Measurements from ENCODE around the gene SH3BGR.

SH3BGR gene

DNA sequence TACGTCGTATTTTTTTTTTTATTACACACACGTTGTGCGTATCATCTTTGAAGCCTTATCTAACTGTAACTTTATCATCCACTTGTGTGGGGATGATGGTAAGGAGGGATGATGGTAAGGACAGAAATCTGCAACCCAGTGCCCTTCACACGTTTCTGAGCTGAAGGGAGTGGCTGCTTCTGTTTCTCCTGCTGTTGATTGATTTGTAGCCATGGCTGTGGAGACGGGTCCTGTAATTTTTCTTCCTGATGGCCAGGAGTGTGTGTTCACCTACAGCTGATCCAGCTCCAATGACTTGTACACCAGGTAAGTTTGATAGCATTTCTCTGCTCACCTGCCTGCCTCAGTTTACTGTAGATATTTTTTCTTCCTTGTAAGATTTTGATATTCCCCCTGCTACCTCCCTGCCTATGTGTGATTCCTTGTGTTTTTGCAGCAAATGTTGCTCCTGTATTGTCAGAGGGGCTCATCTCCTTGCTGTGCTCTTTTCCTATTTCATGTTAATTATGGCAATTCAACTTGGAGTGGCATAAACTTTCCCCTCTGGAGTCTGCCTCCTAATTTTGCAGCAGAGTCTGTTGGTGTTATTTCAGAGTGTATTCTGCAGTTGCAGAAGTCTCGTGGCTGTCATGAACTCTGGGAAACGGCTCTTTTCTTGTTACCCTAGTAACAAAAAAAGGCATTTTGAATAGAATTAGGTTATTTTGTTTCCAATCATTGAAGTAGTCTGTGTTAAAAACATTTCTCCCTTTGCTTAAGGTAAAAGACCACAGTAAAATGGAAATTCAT, 64.1 kb downstream of the SH3BGR start:
- no peak overlapping the region for H3K4me2 ChIP-seq (ENCODE audit: low read length)
- no peaks in the 10 kb centered on the region for H3K27me3 ChIP-seq (ENCODE audit: control insufficient read depth, low read length)
- H3K4me1 ChIP-seq (ENCODE audit: control insufficient read depth, low read length) = no peaks in the 10 kb centered on the region
- no peaks in the 10 kb centered on the region for H3K9me3 ChIP-seq (ENCODE audit: control insufficient read depth, insufficient read depth, low read length)
- H3K36me3 ChIP-seq (ENCODE audit: control insufficient read depth, low read length) = no peaks in the 10 kb centered on the region
- no peak overlapping the region for H3K27ac ChIP-seq (ENCODE audit: low read depth, low read length)
- H3K79me2 ChIP-seq (ENCODE audit: control insufficient read depth, low read length) = no peaks in the 10 kb centered on the region
- H3F3A ChIP-seq (ENCODE audit: control insufficient read depth, insufficient read depth) = no peaks in the 10 kb centered on the region
- no peaks in the 10 kb centered on the region for H4K20me1 ChIP-seq (ENCODE audit: control insufficient read depth, insufficient read depth, low read depth, low read length)
- no peak overlapping the region for H3K4me3 ChIP-seq (ENCODE audit: low read length)
- no peaks in the 10 kb centered on the region for H3K9me2 ChIP-seq (replicated peaks; ENCODE audit: control insufficient read depth, low read length)
- TF ChIP-seq EZH2phosphoT487 (IDR thresholded peaks at IDR 0.05; ENCODE audit: borderline replicate concordance, low read length) = no peak
- TF ChIP-seq, protein P1, sequence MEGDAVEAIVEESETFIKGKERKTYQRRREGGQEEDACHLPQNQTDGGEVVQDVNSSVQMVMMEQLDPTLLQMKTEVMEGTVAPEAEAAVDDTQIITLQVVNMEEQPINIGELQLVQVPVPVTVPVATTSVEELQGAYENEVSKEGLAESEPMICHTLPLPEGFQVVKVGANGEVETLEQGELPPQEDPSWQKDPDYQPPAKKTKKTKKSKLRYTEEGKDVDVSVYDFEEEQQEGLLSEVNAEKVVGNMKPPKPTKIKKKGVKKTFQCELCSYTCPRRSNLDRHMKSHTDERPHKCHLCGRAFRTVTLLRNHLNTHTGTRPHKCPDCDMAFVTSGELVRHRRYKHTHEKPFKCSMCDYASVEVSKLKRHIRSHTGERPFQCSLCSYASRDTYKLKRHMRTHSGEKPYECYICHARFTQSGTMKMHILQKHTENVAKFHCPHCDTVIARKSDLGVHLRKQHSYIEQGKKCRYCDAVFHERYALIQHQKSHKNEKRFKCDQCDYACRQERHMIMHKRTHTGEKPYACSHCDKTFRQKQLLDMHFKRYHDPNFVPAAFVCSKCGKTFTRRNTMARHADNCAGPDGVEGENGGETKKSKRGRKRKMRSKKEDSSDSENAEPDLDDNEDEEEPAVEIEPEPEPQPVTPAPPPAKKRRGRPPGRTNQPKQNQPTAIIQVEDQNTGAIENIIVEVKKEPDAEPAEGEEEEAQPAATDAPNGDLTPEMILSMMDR (IDR thresholded peaks at IDR 0.05; ENCODE audit: low read depth, low read length, poor library complexity, severe bottlenecking) = no peak

DNA sequence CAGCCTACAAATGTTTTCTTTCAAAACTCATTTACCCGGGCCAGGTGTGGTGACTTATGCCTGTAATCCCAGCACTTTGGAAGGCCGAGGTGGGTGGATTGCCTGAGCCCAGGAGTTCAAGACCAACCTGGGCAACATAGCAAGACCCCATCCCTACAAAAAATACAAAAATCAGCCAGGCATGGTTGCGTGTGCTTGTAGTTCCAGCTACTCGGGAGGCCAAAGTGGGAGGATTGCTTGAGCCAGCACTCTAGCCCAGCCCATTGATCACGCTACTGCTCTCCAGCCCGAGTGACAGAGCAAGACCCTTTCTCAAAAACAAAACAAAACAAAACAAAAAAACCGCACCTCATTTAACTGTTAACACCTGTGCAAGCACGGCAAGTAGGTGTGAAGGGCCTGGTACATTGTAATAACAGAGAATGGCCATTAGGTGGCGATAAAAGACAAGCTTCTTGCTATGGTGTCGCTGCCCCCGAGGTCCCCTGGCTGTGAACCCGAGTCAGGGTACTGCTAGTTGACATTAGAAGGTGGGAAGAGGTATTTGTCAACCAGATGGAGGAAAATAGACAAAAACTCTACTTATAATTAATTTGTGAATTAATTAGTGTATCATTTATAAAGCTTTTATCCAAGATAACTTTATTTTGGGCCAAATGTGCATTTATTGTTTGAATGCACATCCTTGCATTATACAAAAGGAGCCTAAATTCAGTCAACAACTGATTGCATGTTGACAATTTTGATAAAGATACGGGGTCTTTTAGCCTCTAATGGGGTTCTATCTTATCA, 66.5 kb downstream of the SH3BGR start:
- Histone ChIP-seq H4K20me1 (ENCODE audit: control insufficient read depth, insufficient read depth, low read depth, low read length) (no peaks in the 10 kb centered on the region), H3K27me3 (ENCODE audit: control insufficient read depth, low read length) (peaks cover 9% of the 10 kb centered on the region), H3K4me2 (ENCODE audit: low read length) (no peak overlapping the region), H3K9me2 (replicated peaks; ENCODE audit: control insufficient read depth, low read length) (no peaks in the 10 kb centered on the region), H3K27ac (ENCODE audit: low read depth, low read length) (no peak overlapping the region), H3F3A (ENCODE audit: control insufficient read depth, insufficient read depth) (no peaks in the 10 kb centered on the region), H3K4me3 (ENCODE audit: low read length) (no peak overlapping the region), H3K4me1 (ENCODE audit: control insufficient read depth, low read length) (no peaks in the 10 kb centered on the region), H3K79me2 (ENCODE audit: control insufficient read depth, low read length) (no peaks in the 10 kb centered on the region), H3K36me3 (ENCODE audit: control insufficient read depth, low read length) (no peaks in the 10 kb centered on the region), H3K9me3 (ENCODE audit: control insufficient read depth, insufficient read depth, low read length) (no peaks in the 10 kb centered on the region)
- TF ChIP-seq, protein P1 (IDR thresholded peaks at IDR 0.05; ENCODE audit: low read depth, low read length, poor library complexity, severe bottlenecking) = peak; percentile 84
- TF ChIP-seq EZH2phosphoT487 (IDR thresholded peaks at IDR 0.05; ENCODE audit: borderline replicate concordance, low read length) = no peak

DNA sequence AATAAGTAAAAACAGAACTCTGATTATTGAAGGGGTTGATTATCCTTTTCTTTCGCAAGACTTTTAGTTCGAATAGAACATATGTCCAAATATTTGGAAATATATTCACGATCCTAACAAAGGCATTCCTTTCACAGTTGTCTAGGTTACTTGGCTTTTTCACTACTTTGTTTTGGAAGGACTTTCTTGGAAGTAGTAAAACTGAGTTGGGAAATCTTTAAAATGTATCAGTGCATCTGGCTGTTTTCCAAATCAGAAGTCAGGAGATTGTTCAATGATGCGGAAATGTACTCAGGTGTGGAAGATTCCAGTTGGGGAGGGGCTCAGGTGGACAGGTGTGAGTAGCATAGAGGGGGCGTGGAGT, 67.1 kb downstream of the SH3BGR start:
- Histone ChIP-seq H3K27me3 (ENCODE audit: control insufficient read depth, low read length) (peaks cover 11% of the 10 kb centered on the region), H3K27ac (ENCODE audit: low read depth, low read length) (no peak overlapping the region), H3K4me1 (ENCODE audit: control insufficient read depth, low read length) (no peaks in the 10 kb centered on the region), H3K79me2 (ENCODE audit: control insufficient read depth, low read length) (no peaks in the 10 kb centered on the region), H3K4me2 (ENCODE audit: low read length) (no peak overlapping the region), H3K36me3 (ENCODE audit: control insufficient read depth, low read length) (no peaks in the 10 kb centered on the region), H3F3A (ENCODE audit: control insufficient read depth, insufficient read depth) (no peaks in the 10 kb centered on the region), H4K20me1 (ENCODE audit: control insufficient read depth, insufficient read depth, low read depth, low read length) (no peaks in the 10 kb centered on the region), H3K9me3 (ENCODE audit: control insufficient read depth, insufficient read depth, low read length) (no peaks in the 10 kb centered on the region), H3K9me2 (replicated peaks; ENCODE audit: control insufficient read depth, low read length) (no peaks in the 10 kb centered on the region), H3K4me3 (ENCODE audit: low read length) (no peak overlapping the region)
- TF ChIP-seq, protein P1 (IDR thresholded peaks at IDR 0.05; ENCODE audit: low read depth, low read length, poor library complexity, severe bottlenecking) = no peak
- TF ChIP-seq EZH2phosphoT487 (IDR thresholded peaks at IDR 0.05; ENCODE audit: borderline replicate concordance, low read length) = no peak
